Measurements from ENCODE around the gene ADARB1.

DNA sequence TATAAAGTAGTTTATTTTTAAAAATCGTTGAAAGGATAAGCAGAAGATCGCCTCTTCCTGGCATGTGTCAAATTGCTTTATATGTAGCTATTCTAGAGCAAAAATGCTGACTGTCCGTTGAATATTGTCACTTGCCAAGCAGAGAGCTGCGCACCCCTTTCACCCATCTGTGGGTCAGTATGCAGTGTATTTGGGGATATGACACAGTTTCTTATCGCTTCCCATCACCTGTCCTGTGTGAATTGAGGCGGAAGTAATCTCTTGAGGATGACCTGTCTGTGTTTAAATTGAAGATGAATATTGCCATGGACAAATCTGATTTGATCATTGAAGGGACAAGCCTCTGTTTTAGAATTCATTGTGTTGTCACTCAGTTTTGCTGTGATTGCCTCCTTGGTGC, 161.1 kb downstream of the ADARB1 start:
- TF ChIP-seq, protein P1, sequence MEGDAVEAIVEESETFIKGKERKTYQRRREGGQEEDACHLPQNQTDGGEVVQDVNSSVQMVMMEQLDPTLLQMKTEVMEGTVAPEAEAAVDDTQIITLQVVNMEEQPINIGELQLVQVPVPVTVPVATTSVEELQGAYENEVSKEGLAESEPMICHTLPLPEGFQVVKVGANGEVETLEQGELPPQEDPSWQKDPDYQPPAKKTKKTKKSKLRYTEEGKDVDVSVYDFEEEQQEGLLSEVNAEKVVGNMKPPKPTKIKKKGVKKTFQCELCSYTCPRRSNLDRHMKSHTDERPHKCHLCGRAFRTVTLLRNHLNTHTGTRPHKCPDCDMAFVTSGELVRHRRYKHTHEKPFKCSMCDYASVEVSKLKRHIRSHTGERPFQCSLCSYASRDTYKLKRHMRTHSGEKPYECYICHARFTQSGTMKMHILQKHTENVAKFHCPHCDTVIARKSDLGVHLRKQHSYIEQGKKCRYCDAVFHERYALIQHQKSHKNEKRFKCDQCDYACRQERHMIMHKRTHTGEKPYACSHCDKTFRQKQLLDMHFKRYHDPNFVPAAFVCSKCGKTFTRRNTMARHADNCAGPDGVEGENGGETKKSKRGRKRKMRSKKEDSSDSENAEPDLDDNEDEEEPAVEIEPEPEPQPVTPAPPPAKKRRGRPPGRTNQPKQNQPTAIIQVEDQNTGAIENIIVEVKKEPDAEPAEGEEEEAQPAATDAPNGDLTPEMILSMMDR (IDR thresholded peaks at IDR 0.05): no peak
- no peak for TF ChIP-seq POLR2A (IDR thresholded peaks at IDR 0.05)

Data from tibial nerve (tissue), 3 donors.